DMS79 treated with DMSO at 0.1 percent for 48 hours (cell line): ENCODE measurements around the gene IQGAP3.
"Not testable (repeated sequence)": the region's sequence is repeated elsewhere in the genome, so short reads cannot be mapped to it uniquely, and the experiment has no call there.

ENCODE experiments used
- DNase-seq: peaks from one replicate; lab custom pipeline; 2025; lab: John Stamatoyannopoulos, UW

IQGAP3 gene

GRCh38 chr1:156594190-156594589, 21.8 kb upstream of the IQGAP3 start:
- no peak for DNase-seq

- no peak for DNase-seq
Observed at GRCh38 chr1:156593661-156593989, 21.3 kb upstream of the IQGAP3 start.

GRCh38 chr1:156592910-156593660, 20.7 kb upstream of the IQGAP3 start:
- DNase-seq, result no peak

GRCh38 chr1:156592158-156592909, 20.0 kb upstream of the IQGAP3 start:
- DNase-seq, result no peak

DNA sequence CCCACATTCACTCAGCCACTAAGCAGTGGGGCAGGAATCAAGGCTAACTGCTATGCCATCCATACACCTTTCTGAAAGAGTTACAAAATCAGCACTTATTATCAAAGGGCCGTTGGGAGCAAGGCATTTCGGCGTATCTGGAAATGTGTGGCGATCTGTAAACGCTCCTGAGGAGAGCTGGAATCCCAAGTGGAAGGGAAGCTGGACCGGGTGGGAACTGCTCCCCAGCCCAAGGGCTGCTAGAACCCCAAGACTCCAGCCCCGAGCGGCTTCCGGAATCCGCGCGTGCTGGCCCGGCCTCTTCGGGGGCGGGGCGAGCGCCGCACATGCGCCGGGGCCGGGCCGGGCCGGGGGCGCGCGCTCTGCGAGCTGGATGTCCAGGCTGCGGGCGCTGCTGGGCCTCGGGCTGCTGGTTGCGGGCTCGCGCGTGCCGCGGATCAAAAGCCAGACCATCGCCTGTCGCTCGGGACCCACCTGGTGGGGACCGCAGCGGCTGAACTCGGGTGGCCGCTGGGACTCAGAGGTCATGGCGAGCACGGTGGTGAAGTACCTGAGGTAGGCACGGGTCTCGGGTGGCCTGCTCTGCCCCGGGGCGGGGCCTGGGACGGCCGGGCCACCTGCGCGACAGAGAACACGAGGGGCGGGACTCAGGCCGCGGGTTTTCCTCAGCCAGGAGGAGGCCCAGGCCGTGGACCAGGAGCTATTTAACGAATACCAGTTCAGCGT, 19.2 kb upstream of the IQGAP3 start, which contains the start of gene NAXE:
TSS of gene NAXE (plus strand) at position 345 of the 726 bp plus-strand sequence. CDS start at position 374, 29 bp downstream.
- DNase-seq, result peak; percentile 44

DNA sequence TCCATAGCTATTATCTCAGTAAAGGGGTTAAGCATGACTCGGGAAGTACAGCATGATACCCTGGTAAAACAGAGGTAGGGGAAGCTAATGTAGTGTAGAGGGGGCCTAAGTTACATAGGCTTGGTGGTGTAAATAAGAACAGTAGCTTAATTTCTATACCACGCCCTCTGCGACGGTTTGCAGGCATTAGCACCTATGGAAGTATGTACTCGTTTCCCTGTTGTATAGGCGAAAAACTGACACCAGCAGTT, 18.7 kb upstream of the IQGAP3 start:
- DNase-seq, result no peak

DNA sequence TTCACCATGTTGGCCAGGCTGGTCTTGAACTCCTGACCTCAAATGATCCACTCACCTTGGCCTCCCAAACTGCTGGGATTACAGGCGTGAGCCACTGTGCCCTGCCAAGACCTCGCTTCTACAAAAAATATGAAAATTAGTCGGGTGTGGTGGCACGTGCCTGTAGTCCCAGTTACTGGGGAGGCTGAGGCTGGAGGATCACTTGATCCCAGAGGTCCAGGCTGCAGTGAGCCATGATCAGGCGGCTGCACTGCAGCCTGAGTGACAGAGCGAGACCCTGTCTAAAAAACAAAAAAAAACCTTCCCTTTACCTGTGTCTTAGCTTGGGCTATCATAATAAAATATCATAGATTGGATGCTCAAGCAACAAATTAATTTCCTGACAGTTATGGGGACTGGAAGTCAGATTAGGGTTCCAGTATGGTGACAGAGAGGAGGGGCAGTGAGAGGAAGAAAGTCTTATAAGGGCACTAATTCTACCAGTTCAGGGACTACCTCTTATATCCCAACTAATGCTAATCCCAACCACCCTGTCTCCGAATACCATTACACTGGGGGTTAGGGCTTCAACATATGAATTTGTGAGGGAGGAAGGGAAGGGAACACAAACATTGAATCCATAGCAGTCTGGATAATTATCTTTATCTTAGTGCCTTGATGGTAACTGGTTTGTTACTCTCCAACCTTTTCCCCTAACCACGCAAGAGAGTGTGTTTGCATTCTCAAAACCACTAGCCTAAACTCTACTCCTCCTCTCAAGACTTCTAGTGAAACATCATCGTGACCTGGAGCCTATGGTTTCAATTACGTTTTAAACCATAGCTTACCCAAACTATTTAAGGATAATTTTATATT, 18.2 kb upstream of the IQGAP3 start:
- no peak for DNase-seq

DNA sequence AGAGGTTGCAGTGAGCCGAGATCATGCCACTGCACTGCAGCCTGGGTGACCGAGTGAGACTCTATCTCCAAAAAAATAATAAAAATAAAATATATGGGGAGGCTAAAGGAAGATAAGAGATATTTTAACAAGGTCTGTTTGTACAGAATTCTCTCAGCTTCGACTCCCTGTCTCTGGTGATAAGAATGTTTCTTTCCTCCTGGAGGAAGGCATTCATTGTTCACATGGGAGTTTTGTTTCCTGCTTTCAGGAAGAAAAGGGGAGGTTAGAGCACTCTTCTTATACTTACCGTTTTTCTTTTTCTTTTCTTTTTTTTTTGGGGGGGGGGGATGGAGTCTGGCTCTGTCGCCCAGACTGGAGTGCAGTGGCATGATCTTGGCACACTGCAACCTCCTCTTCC, 17.2 kb upstream of the IQGAP3 start:
- no peak for DNase-seq

- not testable (repeated sequence) for DNase-seq
Observed at GRCh38 chr1:156587927-156588326, 15.6 kb upstream of the IQGAP3 start.

- no peak for DNase-seq
Observed at GRCh38 chr1:156586892-156587477, 14.6 kb upstream of the IQGAP3 start.

GRCh38 chr1:156586323-156586722, 14.0 kb upstream of the IQGAP3 start:
- no peak for DNase-seq

DNA sequence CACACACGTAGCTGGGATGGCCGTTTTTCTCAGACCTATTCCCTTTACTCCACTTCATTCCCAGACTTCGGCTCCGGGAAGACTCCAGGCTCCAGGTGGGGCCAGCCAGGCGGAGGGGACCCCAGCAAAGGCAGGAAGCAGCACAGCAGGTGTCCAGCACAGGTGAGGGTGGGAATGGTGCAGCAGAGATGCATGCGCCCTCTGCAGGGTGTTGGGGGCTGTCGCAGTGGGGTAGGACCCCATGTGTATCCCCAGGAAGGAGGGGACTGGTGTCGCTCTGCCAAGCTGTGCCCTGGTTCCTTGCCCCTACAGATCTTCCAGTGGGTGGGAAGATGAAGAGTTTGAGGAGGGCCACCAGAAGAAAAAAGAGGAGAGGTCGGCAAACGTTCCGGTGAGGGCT, 12.4 kb upstream of the IQGAP3 start:
- no peak for DNase-seq

DNA sequence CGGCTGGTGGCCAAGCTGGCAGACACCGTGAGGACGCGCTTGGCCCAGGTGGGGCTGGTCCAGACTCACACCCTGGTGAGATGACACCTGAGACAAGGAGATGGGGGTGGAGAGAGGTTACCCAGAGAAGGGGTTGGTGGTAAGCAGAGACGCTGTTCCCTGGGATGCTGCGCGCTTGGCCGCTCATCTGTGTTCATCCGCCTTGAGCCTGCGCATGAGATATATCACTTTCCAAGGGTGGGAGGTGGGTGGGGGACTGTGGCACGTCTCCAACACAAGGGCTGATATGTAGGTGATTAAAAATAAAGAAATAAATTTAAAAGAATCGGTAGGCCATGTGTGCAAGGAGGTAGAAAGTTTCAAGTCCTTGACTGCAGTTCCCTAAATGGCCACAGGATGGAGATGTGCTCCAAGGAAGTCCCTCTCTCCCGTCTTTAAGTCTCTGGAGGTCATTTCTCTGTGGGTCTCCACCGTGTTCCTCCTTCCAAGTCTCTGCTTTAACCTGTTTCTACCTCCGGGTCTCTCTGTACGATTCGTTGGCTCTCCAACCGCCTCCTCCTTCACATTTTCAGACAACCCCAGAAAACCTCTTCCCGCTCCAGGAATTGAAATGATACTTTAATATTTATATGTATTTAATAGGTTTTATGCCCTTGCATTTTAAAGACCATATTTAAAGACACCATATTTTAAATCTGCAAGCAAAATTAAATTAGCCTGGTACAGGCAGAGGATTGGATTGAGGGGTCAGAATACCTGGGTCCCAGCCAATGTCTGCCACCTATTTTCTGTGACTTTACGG, 11.7 kb upstream of the IQGAP3 start:
- DNase-seq, result peak; percentile 91

- DNase-seq, result no peak
Observed at GRCh38 chr1:156582388-156583017, 10.1 kb upstream of the IQGAP3 start.

- no peak for DNase-seq
Observed at GRCh38 chr1:156581661-156582387, 9.5 kb upstream of the IQGAP3 start.

DNA sequence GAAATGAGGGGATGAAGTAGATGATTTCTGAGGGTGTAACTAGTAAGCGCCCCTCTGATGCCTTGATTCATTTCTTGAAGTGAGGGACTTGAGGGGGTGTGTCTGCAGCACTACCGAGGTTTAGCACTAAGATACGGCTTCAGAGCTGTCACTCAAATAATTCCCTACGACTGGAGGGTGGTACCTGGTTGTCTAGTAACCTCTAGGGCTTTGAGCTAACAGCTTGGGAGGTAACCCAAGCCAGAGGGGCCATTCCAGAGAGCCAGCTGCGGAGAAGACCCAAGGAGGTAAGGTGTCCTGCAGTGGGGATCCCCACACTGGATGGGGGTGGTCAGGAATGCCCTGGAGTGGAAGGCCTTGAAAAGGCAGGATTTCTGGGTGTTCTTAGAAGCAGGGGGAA, 7.1 kb upstream of the IQGAP3 start, which contains the start of gene TTC24:
TSS of gene TTC24 (plus strand) at position 252 of the 400 bp plus-strand sequence. CDS start 1,642 bp downstream, outside the sequence.
- DNase-seq, result no peak

DNA sequence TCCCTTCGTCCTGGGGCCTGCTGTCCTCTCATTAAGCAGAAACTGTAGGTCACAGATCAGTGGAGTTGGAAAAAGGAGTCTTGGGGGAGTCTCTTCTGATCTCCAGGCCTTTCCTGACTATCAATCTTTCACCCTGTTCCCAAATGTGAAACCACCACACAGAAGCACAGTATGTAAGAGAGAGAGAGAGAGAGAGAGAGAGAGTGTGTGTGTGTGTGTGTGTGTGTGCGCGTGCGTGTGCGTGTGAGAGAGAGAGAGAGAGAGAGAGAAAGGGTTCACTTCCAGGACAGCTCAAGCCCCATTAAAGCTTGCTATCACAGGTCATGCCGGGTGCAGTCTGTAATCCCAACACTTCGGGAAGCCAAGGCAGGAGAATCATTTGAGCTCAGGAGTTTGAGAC, 5.7 kb upstream of the IQGAP3 start:
- DNase-seq, result no peak

DNA sequence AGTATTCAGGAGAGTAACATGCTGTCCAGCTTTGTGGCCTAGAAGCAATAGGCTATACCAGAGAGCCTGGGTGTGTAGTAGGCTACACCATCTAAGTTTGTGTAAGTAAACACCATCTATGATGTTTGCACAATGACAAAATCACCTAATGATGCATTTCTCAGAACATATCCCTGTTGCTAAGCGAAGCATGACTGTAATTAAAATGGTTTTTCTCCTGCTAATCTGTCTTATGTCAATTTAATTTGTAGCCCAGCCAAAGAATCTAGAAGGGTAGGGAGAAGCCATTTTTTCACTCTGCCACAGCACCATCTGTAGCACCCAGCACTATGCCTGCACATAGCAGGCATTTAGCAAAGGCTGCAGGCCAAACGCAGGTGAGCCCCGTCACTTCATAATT, 5.2 kb upstream of the IQGAP3 start:
- no peak for DNase-seq

- no peak for DNase-seq
Observed at GRCh38 chr1:156574039-156574633, 1.8 kb upstream of the IQGAP3 start.
